T1000 (cell line): ENCODE data around the gene ZNF667.

Experiments
- DNase-seq: peaks from one replicate; lab custom pipeline; 2025; ENCODE audit warnings: mixed read lengths; lab: John Stamatoyannopoulos, UW

Gene ZNF667

DNA sequence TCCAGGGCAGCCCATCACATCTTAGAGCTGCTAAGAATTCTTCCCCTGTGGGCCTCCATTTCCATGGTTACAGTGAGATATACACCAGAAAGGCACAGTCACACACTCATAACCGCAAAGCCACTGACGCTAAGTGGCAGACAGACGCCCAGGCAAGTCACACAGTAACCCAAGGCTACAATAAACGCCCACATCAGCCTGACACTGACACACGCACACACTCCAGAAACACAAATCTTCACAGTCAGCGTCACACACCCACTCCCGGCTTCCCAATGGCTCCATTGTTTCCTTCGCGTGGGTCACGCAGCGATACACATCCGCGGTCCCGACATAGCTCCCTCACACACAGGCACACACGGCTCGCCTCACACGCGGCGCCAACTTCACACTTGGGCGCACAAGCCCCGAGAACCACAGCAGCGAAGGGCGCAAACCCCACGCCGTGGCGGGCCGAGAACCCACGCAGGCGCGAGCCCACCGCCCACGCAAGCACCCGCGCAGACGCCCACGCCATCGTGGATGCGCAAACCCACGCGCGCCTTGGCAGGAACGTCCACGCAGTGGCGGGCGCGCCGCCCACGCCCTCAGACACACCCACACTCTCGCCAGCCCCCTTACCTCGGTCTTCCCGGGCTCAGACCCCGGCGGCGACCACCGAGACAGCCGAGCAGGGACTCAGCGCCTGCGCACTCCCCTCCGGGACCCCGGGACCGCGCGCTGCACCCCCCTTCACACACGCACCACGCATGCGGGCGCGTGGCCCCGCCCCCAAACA, at the start of gene ZNF667:
Gene ZNF667, minus strand, starts transcription at position 695 of the 778 bp plus-strand sequence. CDS start 14,975 bp downstream, outside the sequence.
- peak; percentile 48 for DNase-seq

DNA sequence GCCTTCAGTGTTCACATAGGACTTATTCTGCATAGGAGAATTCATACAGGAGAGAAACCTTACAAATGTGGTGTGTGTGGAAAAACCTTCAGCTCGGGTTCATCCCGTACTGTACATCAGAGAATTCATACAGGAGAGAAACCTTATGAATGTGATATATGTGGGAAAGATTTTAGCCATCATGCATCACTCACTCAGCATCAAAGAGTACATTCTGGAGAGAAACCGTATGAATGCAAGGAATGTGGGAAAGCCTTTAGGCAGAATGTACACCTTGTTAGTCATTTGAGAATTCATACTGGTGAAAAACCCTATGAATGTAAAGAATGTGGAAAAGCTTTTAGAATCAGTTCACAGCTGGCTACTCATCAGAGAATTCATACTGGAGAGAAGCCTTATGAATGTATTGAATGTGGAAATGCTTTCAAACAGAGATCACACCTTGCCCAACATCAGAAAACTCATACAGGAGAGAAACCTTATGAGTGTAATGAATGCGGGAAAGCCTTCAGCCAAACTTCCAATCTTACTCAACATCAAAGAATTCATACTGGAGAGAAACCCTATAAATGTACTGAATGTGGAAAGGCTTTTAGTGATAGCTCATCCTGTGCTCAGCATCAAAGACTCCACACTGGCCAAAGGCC, 48.2 kb upstream of the ZNF667 start:
- no peak for DNase-seq

DNA sequence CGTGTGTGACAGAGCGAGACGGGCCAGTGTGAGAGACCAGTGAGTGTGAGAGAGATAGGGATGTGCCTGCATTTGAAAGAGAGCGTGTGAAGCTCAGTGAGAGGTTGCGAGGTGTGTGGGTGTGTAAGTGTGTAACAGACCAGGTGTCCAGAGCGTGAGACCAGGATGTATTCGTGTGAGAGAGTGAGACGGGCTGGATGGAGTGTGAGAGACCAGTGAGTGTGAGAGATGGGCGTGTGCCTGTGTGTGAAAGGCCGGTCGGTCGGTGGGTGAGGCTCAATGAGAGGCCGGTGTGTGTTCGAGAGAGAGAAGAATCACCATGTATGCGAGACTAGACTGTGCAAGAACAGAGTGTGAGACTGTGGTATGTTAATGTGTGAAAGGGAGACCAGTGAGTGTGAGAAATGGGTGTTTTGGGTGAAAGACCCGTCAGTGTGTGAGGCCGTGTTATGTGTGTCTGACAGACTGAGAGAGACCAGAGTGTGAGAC, 31.2 kb upstream of the ZNF667 start:
- DNase-seq: no peak

DNA sequence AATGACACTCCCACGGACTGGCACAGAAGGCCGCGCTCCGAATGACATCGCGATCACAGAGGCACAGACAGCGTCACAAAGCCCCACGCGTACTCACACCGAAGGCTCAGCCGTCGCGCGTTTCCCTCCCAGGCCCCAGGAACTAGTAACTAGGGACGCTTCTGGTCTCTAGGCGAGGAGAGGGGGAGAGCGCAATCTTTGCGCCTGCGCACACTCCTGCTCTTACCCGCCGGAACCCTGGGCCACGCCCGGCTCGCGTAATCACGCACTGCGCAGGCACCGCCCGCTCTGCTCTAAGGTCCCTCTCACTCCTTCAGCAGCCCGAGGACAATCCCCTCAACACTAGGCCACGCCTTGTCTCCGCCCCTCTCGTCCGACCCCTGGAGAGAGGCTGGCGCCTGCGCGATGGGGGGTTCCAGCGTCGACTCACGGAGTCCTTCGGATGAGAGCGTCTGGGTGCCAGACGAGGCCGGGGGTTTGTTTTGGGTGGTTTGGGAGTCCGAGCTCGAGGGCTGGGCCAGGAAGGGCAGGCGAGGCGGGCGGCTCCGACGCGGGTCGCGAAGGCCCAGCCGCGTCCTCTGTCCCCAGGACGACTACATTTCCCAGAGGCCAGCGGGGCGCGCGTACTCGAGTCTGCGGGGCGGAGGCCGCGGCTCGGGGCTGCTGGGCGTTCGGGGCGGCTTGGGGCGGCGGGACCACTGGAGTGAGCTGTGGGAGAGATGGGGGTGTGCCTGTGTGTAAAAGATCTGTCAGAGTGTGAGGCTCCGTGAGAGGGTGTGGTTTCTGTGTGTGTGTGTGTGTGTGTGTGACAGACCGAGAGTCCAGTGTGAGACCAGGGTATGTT, 30.5 kb upstream of the ZNF667 start, which contains the start of gene ZNF471:
Gene ZNF471, plus strand, starts transcription at position 410 of the 844 bp plus-strand sequence. CDS start 3,717 bp downstream, outside the sequence.
- DNase-seq: peak; percentile 98

DNA sequence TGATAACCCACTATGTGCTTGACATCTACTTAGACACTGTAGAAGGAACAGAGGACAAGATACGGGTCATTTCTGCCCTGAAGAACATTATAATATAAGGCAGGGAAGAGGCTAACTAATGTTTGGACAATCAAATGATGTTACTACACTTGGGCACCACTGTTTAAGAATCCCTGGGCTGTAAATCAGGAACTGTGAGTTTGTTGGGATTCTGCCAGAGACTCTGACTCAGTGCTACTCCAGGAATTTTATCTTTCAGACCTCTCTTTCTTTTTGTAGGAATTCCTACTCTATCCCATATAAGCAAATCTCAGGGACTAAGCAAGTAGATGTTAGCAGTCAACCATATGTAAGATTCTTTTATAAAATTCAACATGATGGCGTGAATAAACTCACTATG, 27.4 kb upstream of the ZNF667 start:
- no peak for DNase-seq

DNA sequence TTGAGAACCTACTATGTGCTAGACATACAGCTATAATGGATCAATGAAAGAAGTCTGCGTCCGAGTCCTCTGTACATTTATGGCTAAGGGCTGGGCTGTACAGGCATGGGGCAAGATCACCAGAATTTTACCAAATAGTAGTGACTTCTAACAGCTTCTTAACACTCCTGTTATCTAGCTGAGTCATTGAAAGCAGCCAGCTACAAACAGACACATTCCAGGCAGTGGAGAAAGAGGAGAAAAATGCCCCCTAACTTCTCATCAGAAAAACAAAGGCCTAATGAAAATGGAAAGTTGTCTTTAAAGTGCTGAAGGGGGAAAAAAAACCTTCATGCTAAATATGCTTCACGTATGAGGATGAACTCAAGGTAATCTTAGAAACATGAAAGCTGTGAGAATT, 14.3 kb upstream of the ZNF667 start:
- DNase-seq: no peak

DNA sequence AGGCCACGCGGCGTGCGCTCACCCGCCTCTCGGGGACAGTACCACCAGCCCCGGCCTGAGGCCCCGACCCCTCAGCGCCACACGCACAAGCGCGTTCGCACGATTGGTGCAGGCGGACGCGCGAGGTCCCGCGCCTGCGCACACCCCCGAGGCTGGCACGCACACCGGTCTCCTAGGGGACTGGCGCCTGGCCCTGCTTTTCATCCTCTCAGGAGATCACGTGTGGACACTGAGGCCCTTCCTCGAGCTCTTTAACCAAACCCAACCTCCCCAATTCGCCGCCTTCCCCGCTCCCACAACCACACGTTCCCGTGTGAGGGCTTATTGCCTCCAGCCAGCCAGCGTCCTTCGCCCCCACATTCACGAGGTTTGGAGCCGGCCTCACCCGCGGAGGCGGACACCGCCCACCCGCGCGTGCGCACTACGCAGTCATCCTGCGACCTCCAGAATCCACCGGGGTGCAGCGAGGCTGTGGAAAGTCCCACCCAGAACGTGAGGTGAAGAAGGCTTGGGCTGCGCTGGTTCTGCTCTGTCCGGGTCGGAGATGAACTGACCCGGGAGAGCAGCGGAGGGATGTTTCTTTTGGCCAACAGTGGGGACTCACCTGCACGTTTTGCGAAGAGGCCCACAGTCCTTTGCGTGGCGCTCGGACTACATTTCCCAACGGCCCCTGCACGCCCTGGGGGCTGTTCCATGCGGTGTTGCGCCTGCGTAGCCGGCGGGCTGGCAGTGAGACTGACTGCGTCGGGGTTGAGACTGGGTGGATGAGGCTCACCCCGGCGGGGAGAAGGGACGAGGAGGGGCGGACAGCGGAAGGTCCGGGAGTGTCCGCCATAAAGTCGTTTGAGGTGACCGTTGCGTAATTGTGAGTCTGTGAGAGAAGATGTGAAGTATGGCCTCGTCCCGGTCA, 539 bp upstream of the ZNF667 start:
- DNase-seq: peak; percentile 94

DNA sequence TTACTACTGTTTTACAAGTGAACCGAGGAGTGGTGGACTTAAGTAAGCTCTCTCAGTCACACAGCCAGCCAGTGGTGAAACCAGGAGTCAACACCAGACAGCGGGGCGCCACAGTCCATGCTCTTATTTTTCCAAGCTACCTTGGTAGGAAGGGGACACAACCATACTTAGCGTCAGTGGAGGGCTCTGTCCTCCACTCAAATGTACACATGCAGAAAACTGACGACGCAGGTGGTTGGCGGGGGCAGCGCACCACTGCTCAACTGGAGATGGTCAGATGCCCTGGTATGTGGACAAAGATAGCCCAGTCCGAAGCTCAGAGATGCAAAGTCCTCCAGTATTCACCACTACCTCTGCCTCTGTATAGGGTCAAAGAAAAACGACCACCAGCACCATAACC, 1.1 kb downstream of the ZNF667 start:
- DNase-seq: no peak

DNA sequence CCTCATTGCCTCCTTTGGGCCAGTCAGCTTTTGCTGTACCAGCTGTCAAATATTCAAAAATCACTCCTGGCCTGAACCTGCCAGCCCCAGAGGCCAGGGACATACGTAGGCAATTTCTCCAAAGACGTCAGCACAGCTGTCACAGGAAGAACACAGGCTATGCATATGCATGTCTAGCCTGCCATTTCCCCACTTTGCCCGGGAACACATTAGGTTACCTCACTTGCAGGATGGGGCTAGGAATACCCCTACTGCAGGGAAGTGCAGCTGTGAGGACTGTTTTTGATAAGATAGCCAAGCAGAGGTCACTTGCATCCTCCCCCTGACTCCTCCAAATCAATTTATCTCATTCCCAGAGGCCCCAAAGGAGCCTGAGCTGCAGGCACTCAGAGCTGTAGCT, 2.8 kb downstream of the ZNF667 start:
- no peak for DNase-seq

DNA sequence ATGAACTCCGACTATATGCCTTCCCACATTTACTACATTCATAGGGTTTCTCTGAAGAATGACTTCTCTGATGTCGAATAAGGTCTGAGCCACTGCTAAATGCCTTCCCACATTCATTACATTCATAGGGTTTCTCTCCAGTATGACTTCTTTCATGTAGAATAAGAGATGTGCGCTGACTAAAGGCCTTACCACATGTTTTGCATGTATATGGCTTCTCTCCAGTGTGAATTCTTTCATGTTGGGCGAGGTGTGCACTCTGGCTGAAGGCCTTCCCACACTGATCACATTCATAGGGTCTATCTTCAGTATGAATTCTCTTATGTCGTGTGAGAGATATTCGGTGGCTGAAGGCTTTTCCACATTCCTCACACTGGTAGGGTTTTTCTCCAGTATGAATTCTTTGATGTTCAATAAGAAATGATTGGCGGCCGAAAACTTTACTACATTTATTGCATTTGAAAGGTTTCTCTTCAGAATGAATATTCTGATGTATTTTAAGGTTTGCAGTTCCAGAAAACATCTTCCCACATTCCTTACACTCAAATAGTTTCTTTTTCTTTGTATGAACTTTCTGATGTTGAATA, 35.8 kb downstream of the ZNF667 start:
- DNase-seq: no peak

DNA sequence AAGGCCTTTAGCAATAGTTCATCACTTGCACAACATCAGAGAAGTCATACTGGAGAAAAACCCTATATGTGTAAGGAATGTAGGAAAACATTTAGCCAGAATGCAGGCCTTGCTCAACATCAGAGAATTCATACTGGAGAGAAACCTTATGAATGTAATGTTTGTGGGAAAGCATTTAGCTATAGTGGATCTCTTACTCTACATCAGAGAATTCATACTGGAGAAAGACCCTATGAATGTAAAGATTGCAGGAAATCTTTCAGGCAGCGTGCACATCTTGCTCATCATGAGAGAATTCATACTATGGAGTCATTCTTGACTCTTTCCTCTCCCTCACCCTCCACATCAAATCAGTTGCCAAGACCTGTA, 53.2 kb downstream of the ZNF667 start:
- no peak for DNase-seq

DNA sequence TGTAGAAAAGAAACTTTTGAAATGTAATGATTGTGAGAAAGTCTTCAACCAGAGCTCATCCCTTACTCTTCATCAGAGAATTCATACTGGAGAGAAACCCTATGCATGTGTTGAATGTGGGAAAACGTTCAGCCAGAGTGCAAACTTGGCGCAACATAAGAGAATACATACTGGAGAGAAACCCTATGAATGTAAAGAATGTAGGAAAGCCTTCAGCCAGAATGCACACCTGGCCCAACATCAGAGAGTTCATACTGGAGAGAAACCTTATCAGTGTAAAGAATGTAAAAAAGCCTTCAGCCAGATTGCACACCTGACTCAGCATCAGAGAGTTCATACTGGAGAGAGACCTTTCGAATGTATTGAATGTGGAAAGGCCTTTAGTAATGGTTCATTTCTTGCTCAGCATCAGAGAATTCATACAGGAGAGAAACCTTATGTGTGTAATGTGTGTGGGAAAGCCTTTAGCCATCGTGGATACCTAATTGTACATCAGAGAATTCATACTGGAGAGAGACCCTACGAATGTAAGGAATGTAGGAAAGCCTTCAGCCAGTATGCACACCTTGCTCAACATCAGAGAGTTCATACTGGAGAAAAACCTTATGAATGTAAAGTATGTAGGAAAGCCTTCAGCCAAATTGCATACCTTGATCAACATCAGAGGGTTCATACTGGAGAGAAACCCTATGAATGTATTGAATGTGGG, 53.7 kb downstream of the ZNF667 start:
- no peak for DNase-seq

DNA sequence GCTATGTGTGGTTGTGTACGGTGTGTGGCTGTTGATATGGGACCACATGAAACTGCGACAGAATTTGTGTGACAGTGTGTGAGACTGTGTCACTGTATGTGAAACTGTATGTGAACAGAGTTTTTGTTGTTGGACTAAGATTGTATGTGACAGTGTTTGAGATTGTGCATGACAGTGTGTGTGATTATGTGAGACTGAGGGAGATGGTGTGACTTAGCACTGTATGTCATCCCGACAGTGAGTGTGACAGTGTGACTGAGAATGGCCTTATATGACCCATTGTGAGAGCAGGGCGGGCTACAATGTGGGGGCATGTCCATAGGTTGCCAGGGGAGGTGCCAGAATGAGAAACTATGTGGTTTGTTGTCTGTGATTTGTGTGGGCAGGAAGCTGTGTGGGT, 72.1 kb downstream of the ZNF667 start:
- DNase-seq: no peak

DNA sequence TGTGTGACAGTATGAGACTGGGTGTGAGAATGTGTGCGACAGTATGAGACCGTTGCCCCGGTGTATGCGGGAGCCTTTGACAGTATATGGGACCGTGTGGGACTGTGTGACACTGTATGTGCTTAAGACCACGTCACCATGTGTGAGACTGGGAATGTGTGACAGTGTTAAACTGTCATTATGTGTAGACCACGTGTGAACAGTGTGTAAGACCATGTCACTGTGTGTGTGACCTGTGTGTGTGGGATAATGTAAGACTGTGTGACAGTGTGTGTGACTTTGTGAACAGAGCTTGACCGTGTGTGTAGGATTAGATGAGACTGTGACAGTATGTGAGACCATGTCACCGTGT, 72.5 kb downstream of the ZNF667 start:
- no peak for DNase-seq

DNA sequence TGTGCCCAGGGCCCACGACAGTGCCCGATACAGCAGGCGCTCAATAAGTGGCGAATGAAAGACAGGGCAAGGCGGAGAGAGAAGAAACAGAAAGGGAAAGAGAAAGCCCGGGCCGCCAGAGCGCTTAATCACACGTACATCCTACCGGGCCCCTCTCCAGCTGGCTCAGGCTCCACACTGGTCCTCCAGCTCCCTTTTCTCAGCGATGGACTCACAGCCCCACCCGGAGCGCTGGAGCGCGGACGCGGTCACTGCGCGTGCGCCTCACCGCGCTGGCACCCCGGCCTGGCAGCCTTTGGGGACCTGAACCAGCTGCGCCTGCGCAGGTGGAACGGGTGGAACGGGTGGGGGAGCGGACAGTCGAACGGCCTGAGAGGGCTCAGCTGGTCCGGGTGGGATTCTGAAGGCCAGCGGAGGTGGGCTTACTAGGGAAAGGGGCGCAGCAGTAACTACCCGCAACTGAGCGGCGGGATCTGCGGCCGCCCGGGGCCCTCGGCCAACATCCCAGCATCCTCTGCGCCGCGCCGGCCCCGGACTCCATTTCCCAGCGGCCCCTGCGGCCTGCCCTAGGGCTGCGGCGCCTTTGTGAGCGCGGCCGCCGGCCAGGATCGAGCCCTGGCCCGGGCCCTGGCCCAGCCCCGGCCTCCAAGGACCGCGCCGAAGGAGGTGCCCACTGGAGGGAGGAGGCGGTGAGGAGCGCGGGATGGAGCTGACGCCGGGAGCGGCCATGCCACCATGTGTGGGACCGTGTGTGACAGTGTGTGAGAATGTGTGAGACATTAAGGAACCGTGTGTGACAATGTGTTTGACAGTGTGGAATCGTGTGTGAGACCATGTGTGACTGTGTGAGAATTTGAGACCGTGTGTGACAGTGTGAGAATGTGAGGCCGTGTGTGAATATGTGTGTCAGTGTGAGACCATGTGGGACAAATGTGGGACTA, 73.1 kb downstream of the ZNF667 start, which contains the start of gene ZNF583:
Gene ZNF583, plus strand, starts transcription at position 569 of the 941 bp plus-strand sequence. CDS start 2,783 bp downstream, outside the sequence.
- DNase-seq: peak; percentile 91

DNA sequence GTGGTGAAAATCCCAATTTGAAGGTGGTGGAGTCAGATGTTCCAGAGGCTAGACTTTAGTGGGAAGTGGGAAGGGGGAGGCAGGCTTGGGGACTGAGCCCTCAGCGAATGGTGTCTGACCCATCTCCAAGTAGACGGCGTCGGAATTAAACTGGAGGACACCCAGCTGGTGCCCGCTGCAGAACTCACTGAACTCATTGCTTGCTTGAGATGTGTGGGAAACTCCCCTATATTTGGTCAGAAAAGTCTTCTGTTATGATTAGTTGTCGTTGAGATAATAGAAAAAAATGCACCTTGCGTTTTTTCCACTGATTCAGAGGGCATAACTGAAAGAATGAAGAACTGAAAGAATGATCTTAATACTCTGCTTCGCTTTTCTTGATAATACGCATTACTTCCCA, 73.9 kb downstream of the ZNF667 start:
- no peak for DNase-seq

DNA sequence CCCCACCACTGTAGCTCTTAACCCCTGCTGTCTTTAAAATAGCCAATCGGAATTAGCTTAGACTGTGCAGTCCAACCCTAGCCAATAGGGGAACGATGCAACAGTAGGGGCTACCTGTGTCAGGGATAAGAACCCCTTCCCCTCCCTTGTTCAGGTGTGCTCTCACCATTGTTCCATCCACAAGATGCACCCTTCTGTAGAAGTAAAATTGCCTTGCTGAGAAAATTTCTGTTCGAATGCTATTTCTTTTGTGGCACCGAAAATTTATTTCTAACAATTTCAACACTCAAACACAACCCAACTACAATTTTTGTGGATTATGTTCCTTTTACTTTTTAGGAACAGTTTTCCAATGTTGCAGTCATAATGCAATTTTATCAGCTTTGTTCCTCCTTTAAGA, 76.7 kb downstream of the ZNF667 start:
- no peak for DNase-seq

DNA sequence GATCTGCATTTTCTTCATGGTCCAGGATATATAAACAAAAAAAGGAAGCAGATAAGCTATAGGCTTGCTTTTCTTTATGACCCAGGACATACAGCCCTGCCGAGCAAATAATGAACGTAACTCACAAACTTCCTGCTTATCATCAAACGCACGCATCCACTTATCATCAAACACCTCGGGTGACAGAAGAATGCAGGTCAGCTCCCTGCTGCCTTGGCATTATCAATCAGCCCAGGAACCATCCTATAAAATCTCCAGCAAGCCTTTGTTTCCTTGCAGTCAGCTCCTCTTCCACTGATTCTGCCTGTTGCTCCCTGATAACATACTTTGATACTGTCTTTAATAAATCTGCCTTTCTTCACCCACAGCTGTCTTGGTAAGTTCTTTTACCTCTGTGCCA, 78.3 kb downstream of the ZNF667 start:
- DNase-seq: no peak
